H1 (cell line): ENCODE measurements around the gene CHST11. TPM values are rescaled to one million over a fixed set of nuclear protein-coding genes. Genes with fewer than 3 reads are reported as not detected.

Experiments used
- ASH2L ChIP-seq: fragments of 200-600, 300-600 bp; sonication (generic); IDR thresholded peaks from one replicate; pipeline ENCODE4 v1.7.1; 2017; ENCODE audit warnings: low read length
- CHD2 ChIP-seq: IDR thresholded peaks from 2 replicates; pipeline ENCODE4 v1.6.1; 2012; ENCODE audit warnings: low read length, improper control_type of control experiment
- CREB1 ChIP-seq: IDR thresholded peaks from 2 replicates; pipeline ENCODE4 v1.6.1; 2012; ENCODE audit warnings: inconsistent platforms
- EGR1 ChIP-seq: IDR thresholded peaks from 2 replicates; pipeline ENCODE4 v1.6.1; 2011; ENCODE audit warnings: low read depth, low read length, borderline replicate concordance
- FOSL1 ChIP-seq: IDR thresholded peaks from 2 replicates; pipeline ENCODE4 v1.6.1; 2011; ENCODE audit warnings: mild to moderate bottlenecking, low read depth, low read length, moderate library complexity; ENCODE audit not compliant: insufficient read depth
- GTF2F1 ChIP-seq: IDR thresholded peaks from 2 replicates; pipeline ENCODE4 v1.6.1; 2012; ENCODE audit warnings: low read depth, low read length, improper control_type of control experiment, borderline replicate concordance
- HDAC6 ChIP-seq: IDR thresholded peaks from one replicate; pipeline ENCODE4 v1.7.1; 2012; ENCODE audit warnings: low read depth, mild to moderate bottlenecking, inconsistent platforms, low read length, moderate library complexity
- MAFK ChIP-seq: IDR thresholded peaks from 2 replicates; pipeline ENCODE4 v1.6.1; 2012; ENCODE audit warnings: low read depth, mild to moderate bottlenecking, improper control_type of control experiment, low read length
- PHF8 ChIP-seq: fragments of 200-600 bp; sonication (generic); conservative IDR thresholded peaks from 2 replicates; pipeline ENCODE4 v1.7.1; 2012; ENCODE audit warnings: low read depth, mild to moderate bottlenecking, inconsistent platforms, low read length, moderate library complexity
- POLR2A ChIP-seq, 2 experiments: IDR thresholded peaks; 1 replicate in 1 of 2; 2 replicates in 1 of 2; pipeline ENCODE4 v1.6.1; 2011; ENCODE audit warnings: low read depth in 2 of 2, low read length in 2 of 2, mild to moderate bottlenecking in 2 of 2; ENCODE audit errors: control extremely low read depth in 1 of 2
- RFX5 ChIP-seq: IDR thresholded peaks from 2 replicates; pipeline ENCODE4 v1.6.1; 2011; ENCODE audit warnings: low read depth, low read length, improper control_type of control experiment, borderline replicate concordance
- RNF2 ChIP-seq: fragments of 200-900, 300-1000 bp; sonication (generic); IDR thresholded peaks from 2 replicates; pipeline ENCODE4 v1.7.1; 2016; ENCODE audit warnings: borderline replicate concordance, low read depth, mild to moderate bottlenecking, antibody characterized with exemption, low read length; ENCODE audit not compliant: poor library complexity, severe bottlenecking; ENCODE audit errors: missing control alignments
- RXRA ChIP-seq: IDR thresholded peaks from 2 replicates; pipeline ENCODE4 v1.6.1; 2011; ENCODE audit warnings: low read depth, mild to moderate bottlenecking, low read length, moderate library complexity; ENCODE audit not compliant: insufficient read depth
- TAF1 ChIP-seq: IDR thresholded peaks from 2 replicates; pipeline ENCODE4 v1.6.1; 2011; ENCODE audit warnings: mild to moderate bottlenecking, low read depth, low read length
- TCF12 ChIP-seq: IDR thresholded peaks from 2 replicates; pipeline ENCODE4 v1.6.1; 2011; ENCODE audit warnings: low read depth, mild to moderate bottlenecking, low read length
- YY1 ChIP-seq: IDR thresholded peaks from 2 replicates; pipeline ENCODE4 v1.6.1; 2011; ENCODE audit warnings: low read depth, mild to moderate bottlenecking, low read length
- polyA plus RNA-seq, 7 experiments: library from polyadenylated mRNA; depleted of rRNA in 3 of 7; stranded (reverse) in 5 of 7; unstranded in 2 of 7; fragments of >200 nt in 5 of 7; fragments of 200-250 nt in 2 of 7; gene quantifications; 1 replicate in 5 of 7; 2 replicates in 1 of 7; 4 replicates in 1 of 7; pipeline versions ENCODE4 v1.2.1 to v1.2.3, GENCODE V29; 2011 to 2013; ENCODE audit warnings: missing spikeins in 2 of 7, mixed read lengths in 2 of 7
- total RNA-seq: library from RNA; stranded (reverse); fragmentation: NEBNext Ultra II Directional; extraction: Animal tissue kit (Norgen Biotek cat#: 25700); gene quantifications from 2 replicates; pipeline ENCODE4 v1.2.1, GENCODE V29; 2021

CHST11 gene
- total and polyA plus RNA-seq, 2 of the 8 experiments (the other 6 are each of a cell fraction or from before 2014, with no cell fraction given): 14.4 to 20.8 TPM

DNA sequence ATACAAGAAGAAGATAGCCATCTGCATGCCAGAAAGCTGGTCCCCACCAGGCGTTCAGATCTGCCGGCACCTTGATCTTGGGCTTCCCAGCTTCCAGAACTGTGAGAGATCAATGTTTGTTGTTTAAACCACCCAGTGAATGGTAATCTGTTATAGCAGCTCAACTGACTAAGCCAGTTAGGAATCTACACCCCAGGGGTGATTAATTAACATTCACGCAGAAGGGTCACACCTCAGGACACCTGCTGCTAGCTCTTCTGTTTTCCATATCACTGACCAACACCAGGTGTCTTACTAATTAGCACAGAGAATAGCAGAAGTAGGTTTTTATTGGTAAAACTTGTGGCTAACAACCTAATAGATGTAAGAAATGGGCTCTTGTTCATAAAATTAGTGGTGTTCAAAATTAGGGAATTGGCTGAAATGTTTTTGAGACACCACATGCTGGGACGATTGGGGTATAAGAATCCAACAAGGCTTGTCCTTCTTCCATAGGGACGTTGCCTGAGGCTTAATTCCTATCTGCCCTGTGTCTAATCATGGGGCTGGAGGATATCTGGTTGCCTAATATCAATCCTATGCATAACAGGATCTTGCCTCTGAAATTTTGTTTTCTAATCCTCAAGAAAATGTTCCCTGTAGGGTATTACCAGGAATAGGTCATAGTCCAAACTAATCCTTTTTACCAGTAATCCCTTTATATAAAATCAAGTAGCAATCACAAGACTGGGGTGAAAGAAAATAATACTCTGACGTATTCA lies 42.0 kb upstream of the CHST11 start (continued):
- TF ChIP-seq PHF8 (no peak), RFX5 (no peak), POLR2A (IDR thresholded peaks at IDR 0.05; ENCODE audit: control extremely low read depth in 1 of 2, low read depth in 2 of 2, low read length in 2 of 2) (no peak), MAFK (no peak), ASH2L (no peak), HDAC6 (no peak), RNF2 (no peak), RXRA (no peak), TAF1 (no peak), GTF2F1 (no peak), FOSL1 (no peak), CHD2 (no peak), CREB1 (peak; percentile 20; the same call in 1 of the 2 replicates), TCF12 (peak; percentile 88), EGR1 (no peak), YY1 (0 out of 2 replicates have a peak, but pooled peaks have one; percentile 8)
